HG03571 (cell line): ENCODE data around the gene NDUFAF3.
A peak's percentile ranks its signal among the peaks of the same experiment; 100 is the strongest.
"Not testable (repeated sequence)": the region's sequence is repeated elsewhere in the genome, so short reads cannot be mapped to it uniquely, and the experiment has no call there.

Experiments used
- ATAC-seq: cut with Tn5 transposase; IDR thresholded peaks from one replicate; pipeline ENCODE4 v1.9.1; 2021; ENCODE audit not compliant: unreplicated experiment

The NDUFAF3 gene

DNA sequence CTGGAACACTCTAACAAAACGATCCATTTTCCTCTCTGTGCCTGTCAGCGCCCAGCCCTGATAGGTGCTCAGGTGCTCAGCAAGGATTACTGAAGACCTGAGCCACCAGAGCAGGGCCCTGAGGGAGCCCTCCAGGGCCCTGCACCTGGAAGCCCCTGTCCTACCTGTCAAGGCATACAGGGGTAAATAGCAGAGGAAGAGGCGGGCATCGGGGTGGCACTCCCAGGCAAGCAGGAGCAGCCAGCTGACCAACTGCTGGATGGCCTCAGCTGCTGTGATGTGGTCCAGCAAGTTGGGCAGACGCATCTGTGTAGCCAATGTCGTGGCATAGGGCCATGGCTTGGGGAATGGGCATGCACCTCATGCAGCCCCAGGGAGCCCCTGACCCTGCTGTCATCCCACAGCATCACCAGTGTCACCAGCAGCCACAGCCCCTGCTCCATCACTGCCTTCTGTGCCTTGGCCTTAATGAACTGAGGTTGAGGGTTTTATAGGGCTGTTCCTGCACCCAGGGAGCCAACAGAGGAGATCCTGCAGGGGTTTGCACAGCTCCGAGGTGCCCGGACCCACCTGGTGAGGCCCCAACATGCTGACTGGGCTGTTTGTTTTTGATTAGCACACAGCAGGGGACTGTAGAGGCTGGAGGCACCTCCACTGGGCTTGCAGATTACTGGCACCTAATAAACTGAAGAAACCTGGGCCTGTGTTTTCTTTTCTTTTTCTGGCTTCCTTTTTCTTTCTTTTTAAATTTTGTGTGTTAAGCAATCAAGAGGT is 22.6 kb upstream of the NDUFAF3 start:
- no peak for ATAC-seq

DNA sequence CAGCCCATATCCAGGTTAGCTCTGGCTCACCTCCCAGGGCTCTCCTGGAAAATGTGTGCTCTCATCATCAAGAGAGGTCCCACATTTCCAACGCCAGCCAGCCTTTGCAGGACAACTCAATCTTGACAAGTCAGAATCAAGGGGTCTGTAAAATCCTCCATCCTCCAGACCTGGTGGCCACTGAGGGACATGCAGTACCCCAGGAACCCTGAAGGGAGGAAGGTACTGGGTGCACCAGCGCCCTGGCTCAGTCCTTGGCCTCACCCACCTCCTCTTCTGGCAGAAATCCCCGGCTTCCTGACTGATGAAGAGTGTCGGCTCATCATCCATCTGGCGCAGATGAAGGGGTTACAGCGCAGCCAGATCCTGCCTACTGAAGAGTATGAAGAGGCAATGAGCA is 20.8 kb upstream of the NDUFAF3 start:
- ATAC-seq = no peak

DNA sequence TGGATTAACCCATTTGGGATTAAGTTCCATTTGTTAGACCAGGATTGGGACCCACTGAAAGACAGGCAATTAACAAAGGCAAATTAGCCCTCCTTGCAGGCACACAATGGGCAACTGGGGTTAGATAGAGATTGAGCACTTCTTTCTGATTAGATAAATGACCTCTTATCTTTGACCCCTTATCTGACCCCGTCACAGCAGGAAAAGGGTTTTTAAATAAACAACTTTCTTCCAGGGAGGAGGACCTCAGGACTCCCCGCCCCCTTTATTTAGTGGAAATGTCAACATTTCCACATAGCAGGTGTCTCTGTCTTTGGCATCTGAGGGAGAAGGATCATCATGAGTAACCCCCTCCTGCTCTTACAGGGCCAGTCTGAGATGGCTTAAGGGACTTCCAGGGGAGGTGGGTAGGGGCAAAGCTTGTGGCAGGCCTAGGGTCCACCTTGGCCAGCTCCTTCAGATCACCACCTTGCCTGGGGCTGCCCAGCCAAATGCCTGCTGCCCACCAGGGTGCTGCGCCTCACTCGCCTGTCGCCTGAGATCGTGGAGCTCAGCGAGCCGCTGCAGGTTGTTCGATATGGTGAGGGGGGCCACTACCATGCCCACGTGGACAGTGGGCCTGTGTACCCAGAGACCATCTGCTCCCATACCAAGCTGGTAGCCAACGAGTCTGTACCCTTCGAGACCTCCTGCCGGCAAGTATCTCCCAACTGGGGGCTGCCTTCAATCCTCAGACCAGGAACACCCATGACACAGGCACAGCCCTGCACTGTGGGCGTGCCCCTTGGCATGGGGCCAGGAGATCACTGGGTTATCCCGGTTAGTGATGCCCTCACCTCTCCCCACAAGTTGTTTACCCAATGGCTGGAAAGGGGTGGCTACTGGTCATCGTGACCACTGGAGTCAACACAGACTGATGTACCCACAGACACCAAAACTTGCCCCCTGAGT is 17.3 kb upstream of the NDUFAF3 start:
- no peak for ATAC-seq

DNA sequence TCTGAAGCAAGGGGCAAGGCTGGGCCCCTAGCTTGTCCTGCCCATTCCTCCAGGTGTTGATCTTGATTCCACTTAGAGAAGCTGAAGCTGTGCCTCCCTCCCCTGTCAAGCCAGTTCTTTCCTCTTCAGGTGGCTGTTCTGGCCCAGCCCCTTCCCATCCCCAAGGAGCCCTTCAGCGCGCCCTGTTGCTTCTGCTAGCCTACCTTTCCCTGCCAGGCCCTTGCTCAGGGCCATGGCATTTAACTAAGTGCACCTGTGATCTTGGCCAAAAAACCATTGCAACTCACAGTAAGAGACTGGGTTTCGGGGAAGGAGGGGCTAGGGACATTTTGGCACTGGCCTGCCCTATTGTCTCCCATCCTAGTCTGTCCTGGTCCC is 16.6 kb upstream of the NDUFAF3 start:
- no peak for ATAC-seq

DNA sequence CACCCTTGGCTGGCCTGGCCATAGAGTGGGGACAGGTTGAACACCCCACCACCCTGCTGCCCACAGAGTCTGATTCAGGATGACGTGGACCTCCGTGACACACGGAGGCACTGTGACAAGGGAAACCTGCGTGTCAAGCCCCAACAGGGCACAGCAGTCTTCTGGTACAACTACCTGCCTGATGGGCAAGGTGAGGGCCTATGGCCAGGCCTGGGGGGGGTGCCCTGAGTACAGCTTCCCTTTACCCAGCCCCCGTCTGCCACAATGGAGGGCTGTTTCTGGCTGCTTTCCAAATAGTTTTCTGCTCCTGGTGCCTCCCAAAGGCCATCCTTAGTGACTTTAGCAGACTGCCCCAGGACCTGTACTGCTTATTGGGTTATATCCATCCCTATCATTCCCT is 15.9 kb upstream of the NDUFAF3 start:
- ATAC-seq = no peak

DNA sequence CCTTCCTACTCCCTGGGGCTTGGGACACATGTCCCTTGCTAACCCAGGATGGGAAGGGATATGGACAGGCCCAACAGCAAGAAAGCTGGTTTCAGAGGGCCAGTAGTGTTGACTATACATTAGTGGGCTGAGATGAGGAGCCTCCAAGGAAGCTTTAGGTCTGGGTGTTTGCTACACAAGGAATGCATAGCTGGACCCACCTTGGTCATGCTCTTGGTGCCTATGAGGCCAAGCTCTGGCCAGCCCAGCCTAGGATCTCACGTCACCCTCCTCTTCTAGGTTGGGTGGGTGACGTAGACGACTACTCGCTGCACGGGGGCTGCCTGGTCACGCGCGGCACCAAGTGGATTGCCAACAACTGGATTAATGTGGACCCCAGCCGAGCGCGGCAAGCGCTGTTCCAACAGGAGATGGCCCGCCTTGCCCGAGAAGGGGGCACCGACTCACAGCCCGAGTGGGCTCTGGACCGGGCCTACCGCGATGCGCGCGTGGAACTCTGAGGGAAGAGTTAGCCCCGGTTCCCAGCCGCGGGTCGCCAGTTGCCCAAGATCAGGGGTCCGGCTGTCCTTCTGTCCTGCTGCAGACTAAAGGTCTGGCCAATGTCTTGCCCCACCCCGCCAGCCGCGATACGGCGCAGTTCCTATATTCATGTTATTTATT is 15.4 kb upstream of the NDUFAF3 start:
- no peak for ATAC-seq

DNA sequence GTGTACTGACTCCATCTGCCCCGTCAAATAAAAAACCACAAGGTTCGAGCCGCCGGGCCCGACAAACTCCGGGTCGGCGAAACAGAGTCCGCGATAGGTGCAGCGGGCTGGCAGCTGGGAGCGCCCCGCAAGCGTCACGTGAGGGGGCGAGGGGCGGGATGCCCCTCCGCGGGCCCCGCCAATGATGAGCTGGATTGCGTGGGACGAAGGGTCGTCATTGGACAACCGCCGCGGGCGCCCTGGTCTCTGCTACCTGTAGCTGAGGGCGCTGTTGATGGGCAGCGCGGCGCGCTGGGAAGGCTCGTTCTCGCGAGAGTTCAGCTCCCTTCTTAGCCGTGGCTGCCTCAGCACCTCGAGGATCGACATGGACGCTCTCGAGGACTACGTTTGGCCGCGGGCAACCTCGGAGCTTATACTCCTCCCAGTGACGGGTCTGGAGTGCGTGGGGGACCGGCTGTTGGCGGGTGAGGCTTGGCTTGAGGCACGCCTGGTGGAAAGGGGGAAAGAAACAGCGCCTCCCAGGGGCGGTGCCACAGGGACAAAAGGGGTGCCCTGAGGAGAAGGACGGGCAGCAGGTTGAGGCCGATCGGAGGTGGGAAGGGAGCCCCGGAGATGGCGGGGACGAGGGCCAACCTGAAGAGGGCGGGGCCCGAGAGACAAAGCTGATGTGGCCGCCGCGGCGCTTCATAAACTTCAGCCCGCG is 14.7 kb upstream of the NDUFAF3 start, which contains the start of gene WDR6:
TSS of gene WDR6 (plus strand) at position 324 of the 703 bp plus-strand sequence. CDS start at position 365, 41 bp downstream.
- peak; percentile 81 for ATAC-seq

DNA sequence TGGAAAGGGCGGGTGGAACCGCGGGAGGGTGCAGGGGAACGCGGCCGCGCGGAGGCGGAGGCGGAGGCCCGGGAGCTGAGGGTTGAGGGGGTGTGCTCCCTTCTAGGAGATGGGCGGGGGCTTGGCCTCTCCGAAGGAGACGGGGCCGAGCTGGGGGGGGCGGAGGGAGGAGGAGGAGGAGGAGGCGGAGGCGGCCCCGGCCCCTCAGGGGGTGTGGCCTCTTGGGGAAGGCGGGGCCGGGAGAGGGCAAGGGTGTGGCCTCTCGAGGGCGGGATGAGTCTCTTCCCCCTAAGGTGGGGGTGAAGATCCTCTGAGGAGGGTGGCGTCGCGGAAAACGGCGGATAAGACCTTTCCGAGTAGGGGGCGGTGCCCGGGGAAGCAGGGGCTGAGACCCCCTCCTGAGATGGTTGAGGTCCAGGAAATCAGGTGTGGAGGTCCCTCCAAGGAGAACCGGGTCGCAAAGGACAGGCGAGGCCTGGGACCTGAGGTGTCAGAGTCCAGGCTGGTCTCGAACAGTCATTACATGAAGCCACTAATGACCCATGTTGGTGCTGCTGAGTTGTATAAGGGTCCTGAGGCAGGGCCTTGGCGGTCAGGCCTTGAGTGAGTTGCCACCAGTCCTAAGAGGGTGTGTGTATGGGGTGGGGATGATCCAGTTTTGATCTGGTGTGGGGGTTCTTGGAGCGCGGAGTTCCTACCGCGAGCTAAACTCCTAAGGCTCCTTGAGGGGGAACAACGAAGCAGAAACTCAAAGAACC is 14.0 kb upstream of the NDUFAF3 start:
- ATAC-seq = peak; percentile 22

DNA sequence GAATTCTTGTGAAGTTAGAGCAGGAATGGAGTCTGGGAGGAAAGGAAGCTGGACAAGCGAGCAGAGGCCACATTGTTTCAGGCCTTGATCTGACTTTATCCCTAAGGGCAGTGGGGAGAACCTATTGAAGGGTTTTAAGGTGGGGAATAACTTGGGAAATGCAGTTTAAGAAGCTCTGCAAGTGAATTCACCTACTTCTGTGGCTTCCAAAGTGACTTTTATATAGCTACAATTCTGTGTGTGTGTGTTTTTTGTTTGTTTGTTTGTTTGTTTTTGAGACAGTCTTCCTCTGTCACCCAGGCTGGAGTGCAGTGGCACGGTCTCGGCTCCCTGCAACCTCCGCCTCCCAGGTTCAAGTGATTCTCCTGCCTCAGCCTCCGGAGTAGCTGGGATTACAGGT is 13.3 kb upstream of the NDUFAF3 start:
- not testable (repeated sequence) for ATAC-seq

DNA sequence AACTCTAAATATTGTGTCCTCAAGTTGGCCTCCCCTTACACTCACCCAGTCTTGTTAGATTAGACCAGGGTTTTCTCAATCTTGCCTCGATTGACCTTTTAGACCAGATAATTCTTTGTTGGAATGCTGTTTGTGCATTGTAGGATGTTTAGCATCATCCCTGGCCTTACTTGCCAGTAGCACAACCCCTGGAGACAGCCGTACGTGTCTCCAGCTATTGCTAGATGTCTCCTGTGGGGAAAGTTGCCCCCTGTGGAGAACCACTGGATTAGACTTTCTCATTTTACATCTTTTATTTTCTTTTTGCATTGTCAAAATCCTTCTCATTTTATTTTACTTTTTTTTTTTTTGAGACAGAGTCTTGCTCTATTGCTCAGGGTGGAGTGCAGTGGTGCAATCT is 12.5 kb upstream of the NDUFAF3 start:
- ATAC-seq = no peak

DNA sequence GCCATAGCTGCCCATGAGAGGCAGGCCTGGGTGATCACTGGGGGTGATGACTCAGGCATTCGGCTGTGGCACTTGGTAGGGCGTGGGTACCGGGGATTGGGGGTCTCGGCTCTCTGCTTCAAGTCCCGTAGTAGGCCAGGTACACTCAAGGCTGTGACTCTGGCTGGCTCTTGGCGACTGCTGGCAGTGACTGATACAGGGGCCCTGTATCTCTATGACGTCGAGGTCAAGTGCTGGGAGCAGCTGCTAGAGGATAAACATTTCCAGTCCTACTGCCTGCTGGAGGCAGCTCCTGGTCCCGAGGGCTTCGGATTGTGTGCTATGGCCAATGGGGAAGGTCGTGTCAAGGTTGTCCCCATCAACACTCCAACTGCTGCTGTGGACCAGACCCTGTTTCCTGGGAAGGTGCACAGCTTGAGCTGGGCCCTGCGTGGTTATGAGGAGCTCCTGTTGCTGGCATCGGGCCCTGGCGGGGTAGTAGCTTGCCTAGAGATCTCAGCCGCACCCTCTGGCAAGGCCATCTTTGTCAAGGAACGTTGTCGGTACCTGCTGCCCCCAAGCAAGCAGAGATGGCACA is 9.4 kb upstream of the NDUFAF3 start:
- no peak for ATAC-seq

DNA sequence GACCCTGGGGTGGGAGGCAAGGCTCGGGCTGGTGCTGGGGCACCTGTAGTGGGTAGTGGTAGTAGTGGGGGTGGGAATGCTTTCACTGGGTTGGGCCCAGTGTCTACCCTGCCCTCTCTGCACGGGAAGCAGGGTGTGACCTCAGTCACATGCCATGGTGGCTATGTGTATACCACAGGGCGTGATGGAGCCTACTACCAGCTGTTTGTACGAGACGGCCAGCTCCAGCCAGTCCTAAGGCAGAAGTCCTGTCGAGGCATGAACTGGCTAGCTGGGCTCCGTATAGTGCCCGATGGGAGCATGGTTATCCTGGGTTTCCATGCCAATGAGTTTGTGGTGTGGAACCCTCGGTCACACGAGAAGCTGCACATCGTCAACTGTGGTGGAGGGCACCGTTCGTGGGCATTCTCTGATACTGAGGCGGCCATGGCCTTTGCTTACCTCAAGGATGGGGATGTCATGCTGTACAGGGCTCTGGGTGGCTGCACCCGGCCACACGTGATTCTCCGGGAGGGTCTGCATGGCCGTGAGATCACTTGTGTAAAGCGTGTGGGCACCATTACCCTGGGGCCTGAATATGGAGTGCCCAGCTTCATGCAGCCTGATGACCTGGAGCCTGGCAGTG is 8.7 kb upstream of the NDUFAF3 start:
- no peak for ATAC-seq

DNA sequence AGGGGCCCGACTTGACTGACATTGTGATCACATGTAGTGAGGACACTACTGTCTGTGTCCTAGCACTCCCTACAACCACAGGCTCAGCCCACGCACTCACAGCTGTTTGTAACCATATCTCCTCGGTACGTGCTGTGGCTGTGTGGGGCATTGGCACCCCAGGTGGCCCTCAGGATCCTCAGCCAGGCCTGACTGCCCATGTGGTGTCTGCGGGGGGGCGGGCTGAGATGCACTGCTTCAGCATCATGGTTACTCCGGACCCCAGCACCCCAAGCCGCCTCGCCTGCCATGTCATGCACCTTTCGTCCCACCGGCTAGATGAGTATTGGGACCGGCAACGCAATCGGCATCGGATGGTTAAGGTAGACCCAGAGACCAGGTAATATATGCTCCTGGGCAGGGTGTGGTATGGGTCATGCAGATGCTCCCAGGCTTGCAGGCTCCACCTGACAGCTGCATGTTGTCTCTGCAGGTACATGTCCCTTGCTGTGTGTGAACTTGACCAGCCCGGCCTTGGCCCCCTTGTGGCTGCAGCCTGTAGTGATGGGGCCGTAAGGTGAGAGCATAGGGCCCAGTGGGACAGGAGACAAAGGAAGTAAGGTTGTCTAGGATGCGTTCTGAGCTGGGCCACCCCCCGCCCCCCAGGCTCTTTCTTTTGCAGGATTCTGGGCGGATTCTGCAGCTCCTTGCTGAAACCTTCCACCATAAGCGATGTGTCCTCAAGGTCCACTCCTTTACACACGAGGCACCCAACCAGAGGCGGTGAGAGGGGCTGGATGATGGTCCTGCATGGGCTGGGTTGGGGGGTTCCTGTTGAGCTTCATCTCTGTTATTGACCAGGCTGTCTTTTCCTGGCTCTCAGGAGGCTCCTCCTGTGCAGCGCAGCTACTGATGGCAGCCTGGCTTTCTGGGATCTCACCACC is 7.9 kb upstream of the NDUFAF3 start:
- no peak for ATAC-seq

DNA sequence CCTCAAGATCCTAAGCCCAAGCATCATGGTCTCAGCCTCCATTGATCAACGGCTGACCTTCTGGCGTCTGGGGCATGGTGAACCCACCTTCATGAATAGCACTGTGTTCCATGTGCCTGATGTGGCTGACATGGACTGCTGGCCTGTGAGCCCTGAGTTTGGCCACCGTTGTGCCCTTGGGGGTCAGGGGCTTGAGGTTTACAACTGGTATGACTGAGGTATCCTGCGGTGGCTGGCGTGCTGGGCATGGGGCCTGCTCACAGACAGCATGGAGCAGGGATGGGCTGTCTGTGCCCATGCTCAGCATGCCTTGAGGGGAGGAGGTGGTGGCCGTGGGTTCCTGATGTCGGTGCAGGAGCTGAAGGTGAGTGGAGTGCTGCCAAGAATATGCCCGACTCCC is 6.8 kb upstream of the NDUFAF3 start:
- ATAC-seq = no peak

DNA sequence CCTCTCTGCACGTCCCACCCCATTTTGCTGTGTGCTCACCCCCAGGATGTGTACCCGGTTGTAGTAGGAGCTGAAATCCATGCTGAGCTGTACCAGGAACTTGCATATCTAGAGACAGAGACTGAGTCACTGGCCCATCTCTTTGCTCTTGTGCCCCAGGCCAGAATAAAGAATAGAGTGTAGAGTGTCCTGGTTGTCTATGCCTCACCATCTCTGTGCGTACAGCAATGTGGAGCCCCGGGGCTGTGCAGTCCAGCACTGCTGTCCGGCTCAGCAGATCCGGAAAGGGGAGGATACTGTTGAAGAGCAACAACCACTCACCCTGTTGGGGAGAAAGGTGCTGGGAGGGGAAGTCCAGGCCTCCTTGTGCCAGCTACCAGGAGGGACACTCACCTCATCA is 6.2 kb upstream of the NDUFAF3 start:
- ATAC-seq = no peak

DNA sequence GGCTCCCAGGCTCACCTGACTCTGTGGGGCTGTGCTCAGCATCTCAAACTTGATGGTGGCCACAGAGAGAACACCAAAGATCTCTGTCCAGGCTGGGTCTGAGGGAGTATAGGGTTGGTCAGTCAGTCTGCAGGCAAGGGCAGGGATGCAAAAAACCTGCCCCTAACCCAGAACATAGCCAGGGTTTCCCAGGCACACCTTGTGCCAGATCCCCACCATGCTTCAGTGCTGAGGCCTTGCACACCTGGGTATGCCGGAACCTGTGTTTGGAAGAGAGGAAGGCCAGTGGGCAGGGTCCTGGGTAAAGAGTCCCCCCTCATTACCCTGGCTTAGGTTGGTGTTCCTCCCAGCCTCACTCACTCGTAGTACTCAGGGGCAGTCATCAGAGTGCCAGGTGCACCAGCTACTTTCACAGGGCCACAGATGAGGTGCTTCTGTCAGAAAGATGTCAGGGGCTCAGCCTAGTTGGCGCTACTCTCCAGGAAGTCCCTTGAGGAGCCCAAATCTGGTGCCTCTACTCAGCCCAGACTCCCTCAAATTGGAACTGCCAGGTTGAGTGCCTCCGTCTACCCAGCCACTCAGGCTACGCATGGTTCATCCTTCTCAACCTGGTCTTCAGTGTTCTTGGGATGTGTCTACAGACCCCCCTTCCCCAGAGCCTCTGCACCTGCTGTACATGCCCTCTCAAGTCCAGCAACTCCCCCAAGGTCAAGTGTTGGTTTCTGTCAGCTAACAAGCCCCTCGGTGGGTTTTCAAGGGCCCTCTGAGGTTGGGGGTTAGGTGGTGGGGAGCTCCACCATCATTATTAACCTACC is 5.3 kb upstream of the NDUFAF3 start:
- ATAC-seq = no peak

DNA sequence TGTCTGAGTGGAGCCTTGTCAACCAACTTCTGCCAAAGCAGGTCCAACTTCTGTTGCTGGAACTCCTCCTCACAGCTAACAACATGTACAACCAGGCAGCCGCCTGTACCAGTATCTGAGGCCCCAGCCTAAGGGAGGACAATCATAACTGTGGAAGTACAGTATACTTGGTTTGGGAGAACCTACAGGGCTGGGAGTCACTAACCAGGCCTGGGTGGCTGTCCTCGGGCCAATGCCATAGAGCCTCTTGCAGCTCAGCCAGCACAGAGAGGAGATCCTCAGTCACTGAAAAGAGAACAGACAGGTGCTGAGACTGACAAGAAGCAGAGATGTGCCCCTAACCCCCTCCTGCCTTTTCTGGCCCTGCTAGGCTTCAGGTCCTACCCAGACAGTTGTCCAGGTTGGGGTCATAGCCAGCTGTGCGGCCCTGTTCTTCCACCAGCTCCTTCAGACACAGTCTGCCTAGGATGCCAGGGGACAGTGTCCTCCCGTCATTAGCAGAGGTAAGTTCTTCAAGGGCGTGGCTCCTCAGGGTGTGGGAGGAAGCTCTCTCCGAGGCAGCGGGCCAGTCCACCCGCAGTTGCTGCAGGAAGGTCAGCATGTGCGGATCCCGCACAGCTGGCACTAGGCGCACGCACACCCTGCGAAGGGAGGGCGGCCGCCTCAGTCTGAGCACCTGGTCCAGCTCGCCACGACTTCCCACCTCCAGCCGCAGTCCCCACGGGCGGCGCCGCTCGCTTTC is 4.5 kb upstream of the NDUFAF3 start:
- no peak for ATAC-seq
